PC-9 (cell line): ENCODE data around the gene HBG2. TPM values are rescaled to one million over a fixed set of nuclear protein-coding genes. Genes with fewer than 3 reads are reported as not detected.

Source experiments
- BruUV-seq: library from RNA; stranded (reverse); fragments of 400-500 nt; replicated peaks from 2 replicates; lab custom pipeline; 2021; lab: Mats Ljungman, UMichigan
- CTCF ChIA-PET: fragments of 300-600 bp; sonication (Branson Sonifier 250); formaldehyde crosslinking; loops from one replicate; lab custom pipeline; 2022; ENCODE audit warnings: antibody characterized with exemption; lab: Charles Lee
- POLR2A ChIA-PET: fragments of 300-600 bp; sonication (Branson Sonifier 250); formaldehyde crosslinking; loops from one replicate; lab custom pipeline; 2022; ENCODE audit warnings: antibody characterized with exemption; ENCODE audit not compliant: unreplicated experiment; lab: Charles Lee
- DNase-seq, 2 experiments: peaks; one replicate each; pipeline versions ENCODE4 v3.0.0 to v3.0.0-alpha.2; 2015 to 2022; ENCODE audit warnings: mixed read lengths in 1 of 2
- H2AFZ ChIP-seq: fragments of 200-600 bp; sonication (generic); 2 replicates; pipeline ENCODE4 v1.8.1; 2017; ENCODE audit warnings: antibody characterized with exemption
- H3F3A ChIP-seq: fragments of 200-600 bp; sonication (generic); 2 replicates; pipeline ENCODE4 v1.8.1; 2017; ENCODE audit warnings: antibody characterized with exemption, mild to moderate bottlenecking, low read depth; ENCODE audit not compliant: insufficient read depth
- H3K27ac ChIP-seq: fragments of 200-600 bp; sonication (generic); 2 replicates; pipeline ENCODE4 v1.6.1; 2016; ENCODE audit warnings: mixed run types
- H3K27me3 ChIP-seq: fragments of 200-600 bp; sonication (generic); 2 replicates; pipeline ENCODE4 v1.6.1; 2016; ENCODE audit warnings: low read depth, mixed run types; ENCODE audit not compliant: insufficient read depth
- H3K36me3 ChIP-seq: fragments of 200-600 bp; sonication (generic); 2 replicates; pipeline ENCODE4 v1.6.1; 2016; ENCODE audit warnings: low read depth, mixed run types
- H3K4me1 ChIP-seq: fragments of 200-600 bp; sonication (generic); replicated peaks from 2 replicates; pipeline ENCODE4 v1.6.1; 2016; ENCODE audit warnings: mixed run types; ENCODE audit not compliant: insufficient read depth
- H3K4me2 ChIP-seq: fragments of 200-600 bp; sonication (generic); 2 replicates; pipeline ENCODE4 v1.6.1; 2017; ENCODE audit warnings: mixed run types
- H3K4me3 ChIP-seq: fragments of 200-600 bp; sonication (generic); 2 replicates; pipeline ENCODE4 v1.6.1; 2016; ENCODE audit warnings: mixed run types
- H3K79me2 ChIP-seq: fragments of 200-600 bp; sonication (generic); 2 replicates; pipeline ENCODE4 v1.6.1; 2017; ENCODE audit warnings: low read depth, mixed run types
- H3K9me2 ChIP-seq: fragments of 200-600 bp; sonication (generic); 2 replicates; pipeline ENCODE4 v1.8.1; 2017; ENCODE audit warnings: mild to moderate bottlenecking; ENCODE audit not compliant: insufficient read depth
- H3K9me3 ChIP-seq: fragments of 200-600 bp; sonication (generic); 2 replicates; pipeline ENCODE4 v1.8.1; 2016; ENCODE audit warnings: low read depth; ENCODE audit not compliant: insufficient read depth
- H4K20me1 ChIP-seq: fragments of 200-600 bp; sonication (generic); 2 replicates; pipeline ENCODE4 v1.8.1; 2017; ENCODE audit not compliant: insufficient read depth
- EZH2 ChIP-seq: fragments of 200-600 bp; sonication (generic); IDR thresholded peaks from 2 replicates; pipeline ENCODE4 v1.8.0; 2017; ENCODE audit warnings: antibody characterized with exemption, low read depth
- intact Hi-C: fragments of 100-400 bp; cut with micrococcal nuclease; formaldehyde crosslinking; loops from one replicate; pipeline ENCODE4 v1.10.0; 2022; ENCODE audit not compliant: unreplicated experiment
- total RNA-seq: library from RNA; stranded (reverse); gene quantifications from 2 replicates; pipeline ENCODE4 v1.2.3, GENCODE V29; 2021
- TF ChIP-seq, protein P1 (sequence below): fragments of 200-600 bp; sonication (generic); conservative IDR thresholded peaks from 2 replicates; pipeline ENCODE4 v1.6.1; 2017; ENCODE audit warnings: mixed run types, antibody characterized with exemption, mild to moderate bottlenecking, moderate library complexity

The HBG2 gene
- total RNA-seq, 1 experiment from 2014 or later = not detected

GRCh38 chr11:5283882-5284281, 29.3 kb upstream of the HBG2 start:
- no peaks in the 10 kb centered on the region for H3K9me3 ChIP-seq
- POLR2A ChIA-PET = no interaction called here

GRCh38 chr11:5283086-5283485, 28.5 kb upstream of the HBG2 start:
- intact Hi-C loops = no loop called here
- peaks cover 7% of the 10 kb centered on the region for H3K4me1 ChIP-seq
- TF ChIP-seq, protein P1, sequence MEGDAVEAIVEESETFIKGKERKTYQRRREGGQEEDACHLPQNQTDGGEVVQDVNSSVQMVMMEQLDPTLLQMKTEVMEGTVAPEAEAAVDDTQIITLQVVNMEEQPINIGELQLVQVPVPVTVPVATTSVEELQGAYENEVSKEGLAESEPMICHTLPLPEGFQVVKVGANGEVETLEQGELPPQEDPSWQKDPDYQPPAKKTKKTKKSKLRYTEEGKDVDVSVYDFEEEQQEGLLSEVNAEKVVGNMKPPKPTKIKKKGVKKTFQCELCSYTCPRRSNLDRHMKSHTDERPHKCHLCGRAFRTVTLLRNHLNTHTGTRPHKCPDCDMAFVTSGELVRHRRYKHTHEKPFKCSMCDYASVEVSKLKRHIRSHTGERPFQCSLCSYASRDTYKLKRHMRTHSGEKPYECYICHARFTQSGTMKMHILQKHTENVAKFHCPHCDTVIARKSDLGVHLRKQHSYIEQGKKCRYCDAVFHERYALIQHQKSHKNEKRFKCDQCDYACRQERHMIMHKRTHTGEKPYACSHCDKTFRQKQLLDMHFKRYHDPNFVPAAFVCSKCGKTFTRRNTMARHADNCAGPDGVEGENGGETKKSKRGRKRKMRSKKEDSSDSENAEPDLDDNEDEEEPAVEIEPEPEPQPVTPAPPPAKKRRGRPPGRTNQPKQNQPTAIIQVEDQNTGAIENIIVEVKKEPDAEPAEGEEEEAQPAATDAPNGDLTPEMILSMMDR = no peak
- TF ChIP-seq EZH2 = no peak
- H4K20me1 ChIP-seq = no peaks in the 10 kb centered on the region
- no peak overlapping the region for H3K4me3 ChIP-seq
- no peaks in the 10 kb centered on the region for H3K9me3 ChIP-seq
- no peak overlapping the region for H2AFZ ChIP-seq
- ChIA-PET CTCF (no interaction called here), POLR2A (no interaction called here)
- 0 out of 2 replicates have a peak, but pooled peaks cover 3% of the 10 kb centered on the region for H3F3A ChIP-seq
- H3K4me2 ChIP-seq = no peak overlapping the region
- H3K27ac ChIP-seq = no peak overlapping the region
- H3K27me3 ChIP-seq = no peaks in the 10 kb centered on the region
- H3K79me2 ChIP-seq = no peaks in the 10 kb centered on the region
- DNase-seq = no peak
- no peaks in the 10 kb centered on the region for H3K9me2 ChIP-seq
- no TSS peak for BruUV-seq
- H3K36me3 ChIP-seq = no peaks in the 10 kb centered on the region

More at GRCh38 chr11:5283882-5284281, 29.3 kb upstream of the HBG2 start:
- Histone ChIP-seq H4K20me1 (no peaks in the 10 kb centered on the region), H3K36me3 (no peaks in the 10 kb centered on the region), H3F3A (0 out of 2 replicates have a peak, but pooled peaks cover 3% of the 10 kb centered on the region), H3K4me3 (no peak overlapping the region), H3K27ac (no peak overlapping the region), H3K9me2 (no peaks in the 10 kb centered on the region), H3K79me2 (no peaks in the 10 kb centered on the region), H3K4me1 (peaks cover 7% of the 10 kb centered on the region), H3K27me3 (no peaks in the 10 kb centered on the region), H3K4me2 (no peak overlapping the region), H2AFZ (no peak overlapping the region)
- no TSS peak for BruUV-seq
- intact Hi-C loops = no loop called here
- no peak for DNase-seq
- CTCF ChIA-PET = no interaction called here
- TF ChIP-seq EZH2 = no peak
- TF ChIP-seq, protein P1 = no peak

- H3K27ac ChIP-seq = no peak overlapping the region
- TF ChIP-seq EZH2 = no peak
- TF ChIP-seq, protein P1 = no peak
- ChIA-PET CTCF (no interaction called here), POLR2A (no interaction called here)
- H3K4me3 ChIP-seq = no peak overlapping the region
- H3K4me2 ChIP-seq = no peak overlapping the region
- DNase-seq = no peak
- H2AFZ ChIP-seq = no peak overlapping the region
- no TSS peak for BruUV-seq
- no peaks in the 10 kb centered on the region for H3K9me2 ChIP-seq
- no peaks in the 10 kb centered on the region for H3K36me3 ChIP-seq
- H4K20me1 ChIP-seq = no peaks in the 10 kb centered on the region
- 0 out of 2 replicates have a peak, but pooled peaks cover 3% of the 10 kb centered on the region for H3F3A ChIP-seq
- no peaks in the 10 kb centered on the region for H3K79me2 ChIP-seq
- H3K9me3 ChIP-seq = no peaks in the 10 kb centered on the region
- no peaks in the 10 kb centered on the region for H3K27me3 ChIP-seq
- peaks cover 7% of the 10 kb centered on the region for H3K4me1 ChIP-seq
- intact Hi-C loops = no loop called here
Measured at GRCh38 chr11:5282628-5283027, 28.0 kb upstream of the HBG2 start.
